OCI-LY7 (cell line): Measurements from ENCODE around the gene USH2A. TPM values are rescaled to one million over a fixed set of nuclear protein-coding genes. Genes with fewer than 3 reads are reported as not detected.

Source experiments
- BruUV-seq: library from RNA; stranded (reverse); fragments of 400-500 nt; replicated peaks from 2 replicates; lab custom pipeline; 2021; lab: Mats Ljungman, UMichigan
- CTCF ChIA-PET: fragments of 300-600 bp; sonication (Branson Sonifier 250); formaldehyde crosslinking; loops from one replicate; lab custom pipeline; 2022; ENCODE audit warnings: antibody characterized with exemption; ENCODE audit not compliant: unreplicated experiment; lab: Charles Lee
- POLR2A ChIA-PET: fragments of 300-600 bp; sonication (Branson Sonifier 250); formaldehyde crosslinking; loops from one replicate; lab custom pipeline; 2022; ENCODE audit warnings: antibody characterized with exemption; lab: Charles Lee
- DNase-seq: peaks from one replicate; pipeline ENCODE4 v3.0.0-alpha.2; 2015; ENCODE audit warnings: low spot score
- H2AFZ ChIP-seq: fragments of 200-600 bp; sonication (generic), shearing (Covaris generic); 2 replicates; pipeline ENCODE4 v1.6.1; 2014; ENCODE audit warnings: mild to moderate bottlenecking, antibody characterized with exemption, low read length, moderate library complexity
- H3K27ac ChIP-seq: fragments of 200-600 bp; sonication (generic); 2 replicates; pipeline ENCODE4 v1.5.1; 2014; ENCODE audit warnings: mixed run types, low read depth, mild to moderate bottlenecking, moderate library complexity, low read length, inconsistent platforms; ENCODE audit not compliant: poor library complexity, severe bottlenecking
- H3K36me3 ChIP-seq: fragments of 200-600 bp; sonication (generic); 2 replicates; pipeline ENCODE4 v1.6.1; 2014; ENCODE audit warnings: mild to moderate bottlenecking, antibody characterized with exemption, low read length, moderate library complexity, mixed read lengths; ENCODE audit not compliant: insufficient read depth
- H3K4me1 ChIP-seq: fragments of 200-600 bp; sonication (generic); 2 replicates; pipeline ENCODE4 v1.5.1; 2014; ENCODE audit warnings: mild to moderate bottlenecking, low read length; ENCODE audit not compliant: insufficient read depth, poor library complexity, severe bottlenecking
- H3K4me2 ChIP-seq: fragments of 200-600 bp; sonication (generic); 2 replicates; pipeline ENCODE4 v1.6.1; 2014; ENCODE audit warnings: mild to moderate bottlenecking, low read length
- H3K4me3 ChIP-seq: fragments of 200-600 bp; sonication (generic); 2 replicates; pipeline ENCODE4 v1.5.1; 2014; ENCODE audit warnings: mild to moderate bottlenecking, low read depth, low read length; ENCODE audit not compliant: poor library complexity, severe bottlenecking
- H3K79me2 ChIP-seq: fragments of 200-600 bp; sonication (generic); 2 replicates; pipeline ENCODE4 v1.6.1; 2016; ENCODE audit warnings: low read depth, mild to moderate bottlenecking, low read length, moderate library complexity, mixed read lengths; ENCODE audit not compliant: insufficient read depth
- H3K9me2 ChIP-seq: fragments of 200-600 bp; sonication (generic); 2 replicates; pipeline ENCODE4 v1.6.1; 2016; ENCODE audit warnings: mild to moderate bottlenecking, low read length, mixed read lengths; ENCODE audit not compliant: insufficient read depth
- H3K9me3 ChIP-seq: fragments of 200-600 bp; sonication (generic); 2 replicates; pipeline ENCODE4 v1.6.1; 2014; ENCODE audit warnings: mild to moderate bottlenecking, mixed run types, low read length, mixed read lengths
- H4K20me1 ChIP-seq: fragments of 200-600 bp; sonication (generic); 2 replicates; pipeline ENCODE4 v1.6.1; 2014; ENCODE audit warnings: mild to moderate bottlenecking, antibody characterized with exemption, low read length, moderate library complexity, mixed read lengths; ENCODE audit not compliant: insufficient read depth
- EZH2phosphoT487 ChIP-seq: fragments of 200-600 bp; sonication (generic); IDR thresholded peaks from 2 replicates; pipeline ENCODE4 v1.6.1; 2018; ENCODE audit warnings: low read depth, borderline replicate concordance, mild to moderate bottlenecking, mixed run types, antibody characterized with exemption, low read length, moderate library complexity, mixed read lengths
- intact Hi-C: fragments of 100-400 bp; cut with micrococcal nuclease; formaldehyde crosslinking; loops from one replicate; pipeline ENCODE4 v1.10.0; 2022; ENCODE audit not compliant: unreplicated experiment
- total RNA-seq, 2 experiments: library from RNA; depleted of rRNA in 1 of 2; stranded (reverse); fragments of >200 nt in 1 of 2; shearing (Covaris generic) in 1 of 2; gene quantifications; 2 replicates each; pipeline ENCODE4 v1.2.3, GENCODE V29; 2014 to 2022
- TF ChIP-seq, protein P1 (sequence below): fragments of 200-600 bp; sonication (generic); conservative IDR thresholded peaks from 2 replicates; pipeline ENCODE4 v1.5.1; 2014; ENCODE audit warnings: mild to moderate bottlenecking, antibody characterized with exemption, low read length, moderate library complexity, mixed read lengths

Gene USH2A
- total RNA-seq, 2 experiments from 2014 or later: not detected

DNA sequence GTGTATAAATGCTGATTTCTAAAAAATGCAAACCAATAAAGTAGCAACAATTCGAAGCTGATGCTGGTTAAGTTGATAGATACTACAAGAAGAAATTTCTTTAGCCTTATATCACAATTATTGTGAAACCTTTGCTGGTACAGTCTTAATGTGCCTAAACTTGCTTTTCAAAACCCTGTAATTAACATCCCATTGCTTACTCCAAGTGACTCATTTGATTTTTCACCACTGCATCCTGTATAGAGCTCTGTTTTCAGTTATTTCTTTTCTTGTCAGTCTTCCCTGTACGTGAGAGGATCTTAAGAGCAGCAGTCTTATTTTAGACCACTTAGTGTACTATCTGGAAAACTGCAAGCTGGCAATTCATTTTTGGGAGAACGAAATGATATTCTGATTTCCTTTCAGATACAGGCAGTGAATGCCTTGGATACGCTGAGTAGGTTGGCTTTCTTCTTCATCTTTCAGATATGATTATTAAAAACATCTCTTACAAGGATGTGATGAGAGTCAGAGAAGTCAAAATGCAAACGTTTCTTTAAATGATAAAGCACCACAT lies 645.8 kb downstream of the USH2A start:
- no peaks in the 10 kb centered on the region for H3K9me2 ChIP-seq
- H3K36me3 ChIP-seq: no peaks in the 10 kb centered on the region
- no peak overlapping the region for H2AFZ ChIP-seq
- BruUV-seq: no TSS peak
- H3K4me2 ChIP-seq: no peak overlapping the region
- H3K27ac ChIP-seq: no peak overlapping the region
- H3K79me2 ChIP-seq: no peaks in the 10 kb centered on the region
- no peak overlapping the region for H3K4me3 ChIP-seq
- POLR2A ChIA-PET: interaction anchor here (0.7 kb wide), 1 partner anchor 400 kb away, joined by 3 read pairs; no protein-coding TSS in a partner anchor
- no peaks in the 10 kb centered on the region for H4K20me1 ChIP-seq
- DNase-seq: no peak
- TF ChIP-seq, protein P1, sequence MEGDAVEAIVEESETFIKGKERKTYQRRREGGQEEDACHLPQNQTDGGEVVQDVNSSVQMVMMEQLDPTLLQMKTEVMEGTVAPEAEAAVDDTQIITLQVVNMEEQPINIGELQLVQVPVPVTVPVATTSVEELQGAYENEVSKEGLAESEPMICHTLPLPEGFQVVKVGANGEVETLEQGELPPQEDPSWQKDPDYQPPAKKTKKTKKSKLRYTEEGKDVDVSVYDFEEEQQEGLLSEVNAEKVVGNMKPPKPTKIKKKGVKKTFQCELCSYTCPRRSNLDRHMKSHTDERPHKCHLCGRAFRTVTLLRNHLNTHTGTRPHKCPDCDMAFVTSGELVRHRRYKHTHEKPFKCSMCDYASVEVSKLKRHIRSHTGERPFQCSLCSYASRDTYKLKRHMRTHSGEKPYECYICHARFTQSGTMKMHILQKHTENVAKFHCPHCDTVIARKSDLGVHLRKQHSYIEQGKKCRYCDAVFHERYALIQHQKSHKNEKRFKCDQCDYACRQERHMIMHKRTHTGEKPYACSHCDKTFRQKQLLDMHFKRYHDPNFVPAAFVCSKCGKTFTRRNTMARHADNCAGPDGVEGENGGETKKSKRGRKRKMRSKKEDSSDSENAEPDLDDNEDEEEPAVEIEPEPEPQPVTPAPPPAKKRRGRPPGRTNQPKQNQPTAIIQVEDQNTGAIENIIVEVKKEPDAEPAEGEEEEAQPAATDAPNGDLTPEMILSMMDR: no peak
- TF ChIP-seq EZH2phosphoT487: no peak
- intact Hi-C loops: loop anchor here (10.0 kb wide), 1 partner anchor 1653 kb away; no protein-coding TSS in a partner anchor
- CTCF ChIA-PET: no interaction called here
- no peaks in the 10 kb centered on the region for H3K4me1 ChIP-seq
- no peaks in the 10 kb centered on the region for H3K9me3 ChIP-seq

DNA sequence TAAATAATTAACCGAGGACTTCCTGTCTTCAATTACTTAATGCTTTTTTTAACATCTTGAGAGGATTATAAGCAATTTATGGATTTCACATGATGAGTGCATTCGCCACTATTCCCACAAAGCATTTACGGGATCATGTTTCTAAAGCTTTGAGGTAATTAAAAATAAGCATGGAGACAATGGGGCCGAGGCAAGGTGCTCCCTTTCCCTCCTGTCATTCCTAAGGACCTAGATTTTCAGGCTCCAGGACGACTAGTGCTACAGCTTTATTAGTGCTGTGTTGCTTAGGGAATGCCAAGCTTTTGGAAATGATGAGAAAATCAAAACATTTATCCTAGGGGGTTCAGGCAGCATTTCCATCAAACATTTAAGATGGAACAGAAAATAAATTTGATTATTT lies 646.9 kb downstream of the USH2A start:
- CTCF ChIA-PET: no interaction called here
- intact Hi-C loops: loop anchor here (10.0 kb wide), 1 partner anchor 1652 kb away; no protein-coding TSS in a partner anchor

DNA sequence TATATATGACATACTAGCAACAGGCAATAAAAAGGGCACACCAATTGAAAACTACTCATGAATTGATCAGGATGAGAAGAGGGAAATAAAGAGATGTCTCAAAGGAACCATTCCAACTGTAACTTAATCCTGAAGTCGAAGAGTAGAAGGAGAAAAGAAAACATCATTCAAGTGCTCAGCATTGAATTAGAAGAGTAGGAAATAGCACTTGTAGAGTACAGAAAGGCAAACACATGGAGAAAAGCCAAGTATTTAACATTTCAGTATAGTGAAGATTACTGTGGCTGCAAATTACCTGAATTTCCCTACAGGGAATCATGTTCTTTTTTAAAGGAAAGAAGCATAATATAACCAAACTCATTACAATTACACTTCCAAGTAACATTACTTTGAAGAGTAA lies 651.1 kb downstream of the USH2A start:
- Histone ChIP-seq H3K79me2 (no peaks in the 10 kb centered on the region), H3K4me1 (no peaks in the 10 kb centered on the region), H3K9me3 (no peaks in the 10 kb centered on the region), H3K27ac (no peak overlapping the region), H3K9me2 (no peaks in the 10 kb centered on the region), H4K20me1 (no peaks in the 10 kb centered on the region), H2AFZ (no peak overlapping the region), H3K4me3 (no peak overlapping the region), H3K36me3 (no peaks in the 10 kb centered on the region), H3K4me2 (no peak overlapping the region)
- no TSS peak for BruUV-seq
- TF ChIP-seq EZH2phosphoT487: no peak
- TF ChIP-seq, protein P1: no peak
- intact Hi-C loops: loop anchor here (10.0 kb wide), 1 partner anchor 1647 kb away; no protein-coding TSS in a partner anchor
- POLR2A ChIA-PET: no interaction called here
- DNase-seq: no peak
- CTCF ChIA-PET: no interaction called here

More for the DNA sequence above, 646.9 kb downstream of the USH2A start:
- no peak overlapping the region for H3K4me2 ChIP-seq
- TF ChIP-seq EZH2phosphoT487: no peak
- TF ChIP-seq, protein P1: no peak
- POLR2A ChIA-PET: interaction anchor here (0.6 kb wide), 1 partner anchor 273 kb away, joined by 4 read pairs; no protein-coding TSS in a partner anchor
- no TSS peak for BruUV-seq
- H2AFZ ChIP-seq: no peak overlapping the region
- no peaks in the 10 kb centered on the region for H4K20me1 ChIP-seq
- no peaks in the 10 kb centered on the region for H3K79me2 ChIP-seq
- H3K4me1 ChIP-seq: no peaks in the 10 kb centered on the region
- no peaks in the 10 kb centered on the region for H3K9me2 ChIP-seq
- no peak overlapping the region for H3K27ac ChIP-seq
- H3K9me3 ChIP-seq: no peaks in the 10 kb centered on the region
- no peak for DNase-seq
- H3K36me3 ChIP-seq: no peaks in the 10 kb centered on the region
- no peak overlapping the region for H3K4me3 ChIP-seq
